HepG2 (cell line): ENCODE data around the gene MSX2. TPM values are rescaled to one million over a fixed set of nuclear protein-coding genes. Genes with fewer than 3 reads are reported as not detected.

ENCODE experiments used
- CEBPZ ChIP-seq: IDR thresholded peaks from 2 replicates; pipeline ENCODE4 v1.6.1; 2012; ENCODE audit warnings: low read length, improper control_type of control experiment
- FOXO4 ChIP-seq: sonication (generic); formaldehyde crosslinking; conservative IDR thresholded peaks from 2 replicates; pipeline ENCODE4 v1.8.1; 2023; ENCODE audit warnings: missing genetic modification reagents
- KLF6 ChIP-seq: IDR thresholded peaks from 2 replicates; pipeline ENCODE4 v1.8.0; 2016; ENCODE audit warnings: missing biosample characterization, missing genetic modification reagents
- NONO ChIP-seq, 2 experiments: fragments of 450-650 bp in 1 of 2; sonication (generic) in 1 of 2; formaldehyde crosslinking in 1 of 2; IDR thresholded peaks in 1 of 2; conservative IDR thresholded peaks in 1 of 2; 2 replicates each; pipeline versions ENCODE4 v1.6.1 to v1.8.0; 2017 to 2022; ENCODE audit warnings: mild to moderate bottlenecking in 1 of 2, missing genetic modification reagents in 1 of 2, moderate library complexity in 1 of 2
- ZBTB40 ChIP-seq, 2 experiments: fragments of 450-650 bp in 1 of 2; sonication (generic) in 1 of 2; formaldehyde crosslinking in 1 of 2; IDR thresholded peaks; 2 replicates each; pipeline versions ENCODE4 v1.6.1 to v1.8.0; 2016 to 2022; ENCODE audit warnings: antibody characterized with exemption in 1 of 2, mild to moderate bottlenecking in 1 of 2, missing genetic modification reagents in 1 of 2
- ZNF276 ChIP-seq: sonication (generic); formaldehyde crosslinking; IDR thresholded peaks from 2 replicates; pipeline ENCODE4 v1.4.0; 2020; ENCODE audit warnings: mild to moderate bottlenecking, low read depth, missing genetic modification reagents
- ZNF367 ChIP-seq: sonication (generic); formaldehyde crosslinking; IDR thresholded peaks from 2 replicates; pipeline ENCODE4 v1.4.0; 2020; ENCODE audit warnings: missing genetic modification reagents, borderline replicate concordance
- ZNF652 ChIP-seq: IDR thresholded peaks from 2 replicates; pipeline ENCODE4 v1.6.1; 2016; ENCODE audit warnings: low read depth, borderline replicate concordance
- ZNF737 ChIP-seq: sonication (generic); formaldehyde crosslinking; IDR thresholded peaks from 2 replicates; pipeline ENCODE4 v1.5.0; 2020; ENCODE audit warnings: missing genetic modification reagents, mild to moderate bottlenecking, borderline replicate concordance
- ZNF746 ChIP-seq: sonication (generic); formaldehyde crosslinking; IDR thresholded peaks from 2 replicates; pipeline ENCODE4 v1.8.0; 2022; ENCODE audit warnings: mild to moderate bottlenecking, missing genetic modification reagents
- polyA plus RNA-seq, 8 experiments: library from polyadenylated mRNA; depleted of rRNA in 3 of 8; stranded (reverse) in 7 of 8; unstranded in 1 of 8; fragments of >200 nt; fragmentation: Illumina TruSeq in 4 of 8; extraction: Trizol in 4 of 8; gene quantifications; 2 replicates each; pipeline versions ENCODE4 v1.2.1 to v1.2.3, GENCODE V29; 2011 to 2016; ENCODE audit warnings: low read depth in 4 of 8, missing spikeins in 1 of 8, mixed read lengths in 1 of 8; ENCODE audit not compliant: insufficient read depth in 1 of 8
- total RNA-seq, 5 experiments: library from RNA; depleted of rRNA; stranded (reverse); fragments of >200 nt; fragmentation: Illumina TruSeq; extraction: Trizol; gene quantifications; 2 replicates each; pipeline ENCODE4 v1.2.3, GENCODE V29; 2016; ENCODE audit warnings: low read depth in 1 of 5

Gene MSX2
- total and polyA plus RNA-seq, 2 of the 13 experiments (the other 11 are each of a cell fraction or from before 2014, with no cell fraction given) = not detected

GRCh38 chr5:174726916-174727793 is 2.8 kb downstream of the MSX2 start (continued):
- TF ChIP-seq NONO (IDR thresholded peaks at IDR 0.05) (no peak), NONO (CRISPR knock-in tag; conservative IDR thresholded peaks at IDR 0.05) (no peak), ZNF367 (CRISPR knock-in tag) (no peak), FOXO4 (CRISPR knock-in tag) (no peak), CEBPZ (no peak), KLF6 (no peak), ZNF746 (CRISPR knock-in tag) (no peak), ZBTB40 (IDR thresholded peaks at IDR 0.05) (no peak), ZBTB40 (CRISPR knock-in tag; IDR thresholded peaks at IDR 0.05) (no peak), ZNF737 (no peak), ZNF276 (no peak), ZNF652 (CRISPR knock-in tag) (no peak)
